NCI-H748 treated with DMSO at 0.1 percent for 48 hours (cell line): ENCODE data around the gene S100A10.

Source experiments
- DNase-seq: peaks from one replicate; lab custom pipeline; 2025; lab: John Stamatoyannopoulos, UW

The S100A10 gene

GRCh38 chr1:151993734-151994496, at the start of gene S100A10:
Gene S100A10, minus strand, starts transcription at chr1:151993859. Its CDS starts 7,629 bp downstream, at chr1:151986230.
- DNase-seq: peak; percentile 50

DNA sequence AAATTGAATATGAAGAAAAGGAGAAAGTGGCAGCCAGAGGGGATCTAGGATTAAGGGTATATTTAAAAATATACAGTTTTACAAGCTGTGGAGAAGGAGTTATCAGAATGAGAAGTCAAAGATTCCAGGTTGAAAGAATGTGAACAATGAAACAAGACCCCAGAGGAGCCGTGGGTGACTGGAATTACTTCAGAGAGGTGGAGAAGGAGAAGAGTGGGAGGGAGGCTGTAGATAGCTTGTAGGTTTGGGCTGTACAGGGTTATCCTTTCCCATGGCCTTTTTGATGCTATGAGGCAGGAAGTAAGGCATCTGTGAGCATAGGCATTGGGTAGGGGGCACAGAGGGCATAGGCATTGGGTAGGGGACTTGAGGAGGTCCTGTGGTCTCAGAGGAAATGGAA, 48.4 kb upstream of the S100A10 start:
- no peak for DNase-seq

- DNase-seq: no peak
These were observed 46.2 kb upstream of the S100A10 start for GRCh38 chr1:152039886-152040285.

GRCh38 chr1:152039461-152039860, 45.8 kb upstream of the S100A10 start:
- DNase-seq: no peak

GRCh38 chr1:152038871-152039270, 45.2 kb upstream of the S100A10 start:
- no peak for DNase-seq

DNA sequence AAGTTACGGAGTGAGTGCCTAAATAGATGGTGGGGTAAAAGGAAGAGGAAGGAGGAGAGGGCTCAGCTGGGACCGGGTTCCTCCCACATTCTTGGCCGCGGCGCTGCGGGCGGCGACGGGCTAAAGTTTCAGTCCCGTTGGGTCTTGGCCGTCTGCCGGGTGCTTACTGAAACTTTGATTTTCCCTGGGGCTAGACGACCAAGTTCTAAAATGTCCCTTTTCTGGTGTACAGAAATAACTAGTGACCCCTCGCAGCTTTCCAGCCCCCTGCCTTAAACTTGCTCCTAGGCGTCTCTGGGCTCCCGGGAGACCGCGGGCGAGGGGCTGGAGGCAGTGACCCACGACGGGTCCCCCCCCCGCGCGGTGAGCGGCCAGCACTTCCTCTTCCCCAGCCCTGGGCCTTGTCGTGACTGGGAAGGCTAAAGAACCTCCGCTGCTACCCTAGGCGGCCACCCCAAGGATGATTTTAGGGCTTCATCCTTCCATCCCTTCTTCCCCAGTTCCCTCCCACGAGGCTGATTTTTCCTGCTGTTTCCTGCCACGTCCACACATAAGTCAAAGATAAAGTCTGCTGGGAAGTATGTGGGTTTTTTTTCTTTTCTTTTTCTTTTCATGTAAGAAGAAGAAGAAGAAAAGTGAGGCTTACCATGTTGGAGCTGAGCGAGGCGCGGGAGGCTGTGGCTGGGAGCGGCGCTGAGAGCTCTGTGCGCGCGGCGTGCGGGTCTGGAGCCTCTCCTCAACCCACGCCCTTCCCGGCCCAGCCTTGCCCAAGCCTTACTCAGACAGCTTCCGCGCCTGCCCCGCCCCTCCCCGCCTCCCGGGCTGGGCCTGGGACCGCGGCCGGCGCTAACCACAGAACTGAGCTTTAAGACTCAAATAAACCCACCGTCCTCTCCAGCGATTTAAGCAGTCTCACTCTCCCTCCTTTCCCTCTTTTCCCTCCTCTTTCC, 42.9 kb upstream of the S100A10 start, which contains the start of gene S100A11:
Gene S100A11 (minus strand): TSS at position 738 of the 950 bp plus-strand sequence. CDS start 89 bp downstream, at position 649.
- DNase-seq: no peak

- no peak for DNase-seq
These were observed 42.0 kb upstream of the S100A10 start for GRCh38 chr1:152035539-152036266.

DNA sequence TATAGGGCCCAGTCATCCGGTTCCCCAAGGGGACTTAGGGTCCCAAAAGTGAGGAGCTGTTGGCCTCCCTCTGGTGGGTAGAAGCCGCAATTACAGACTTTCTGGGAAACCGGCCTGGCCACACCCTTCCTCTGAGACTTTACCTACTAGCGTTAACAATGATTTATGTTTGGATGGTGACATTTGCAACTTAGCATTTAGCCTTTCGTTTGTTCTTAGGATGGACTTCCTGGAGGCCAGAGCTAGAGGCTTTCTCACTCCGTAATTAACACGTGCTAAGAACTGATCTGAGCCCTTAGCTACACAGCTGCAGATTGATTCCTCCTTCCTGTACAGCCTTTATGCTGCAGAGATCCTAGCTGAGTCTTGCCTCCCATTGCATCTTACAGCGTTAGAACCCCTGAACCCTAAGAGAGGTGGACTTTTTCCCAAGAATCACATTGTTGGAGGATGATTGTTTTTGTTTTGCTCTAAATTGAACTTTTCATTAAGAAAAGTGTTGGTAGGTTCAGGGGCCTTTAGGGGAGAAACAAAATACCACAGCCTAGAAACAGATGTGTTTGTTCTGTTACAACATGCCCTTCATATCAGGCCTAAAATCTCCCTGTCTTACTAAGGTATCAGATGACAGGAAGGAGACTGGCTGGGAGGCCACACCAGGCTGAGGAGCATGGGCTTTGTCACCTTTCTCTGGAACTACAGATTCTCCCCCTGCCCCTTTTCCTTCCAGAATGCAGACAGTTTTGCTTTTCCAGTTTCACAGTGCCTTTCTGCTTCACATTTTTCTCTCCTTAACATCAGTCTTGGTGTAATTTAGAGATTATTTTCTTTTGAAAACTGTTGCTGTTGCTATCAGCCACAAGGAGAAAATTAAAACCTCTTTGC, 41.2 kb upstream of the S100A10 start:
- DNase-seq: peak; percentile 53

DNA sequence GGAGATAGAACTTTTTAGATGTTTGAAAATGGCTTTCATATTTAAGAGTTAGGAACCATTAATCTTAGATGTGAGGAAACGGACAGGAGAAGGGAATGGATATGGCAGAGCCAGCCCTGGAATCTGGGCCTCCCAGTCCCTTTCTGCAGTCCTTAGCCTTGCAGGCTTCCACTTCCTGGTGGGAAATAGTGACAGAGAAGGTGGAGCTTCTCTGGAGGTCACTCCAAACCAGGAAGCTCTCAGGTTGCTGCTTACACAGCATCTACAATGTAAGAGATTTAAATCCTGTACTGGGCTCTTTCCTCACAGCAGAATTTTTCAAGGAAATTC, 40.6 kb upstream of the S100A10 start:
- DNase-seq: no peak

- DNase-seq: no peak
These were observed 36.2 kb upstream of the S100A10 start for GRCh38 chr1:152029929-152030211.

GRCh38 chr1:152029144-152029928, 35.7 kb upstream of the S100A10 start:
- DNase-seq: no peak

- no peak for DNase-seq
These were observed 33.2 kb upstream of the S100A10 start for GRCh38 chr1:152026895-152027294.

- no peak for DNase-seq
These were observed 30.6 kb upstream of the S100A10 start for GRCh38 chr1:152024223-152024622.

- no peak for DNase-seq
These were observed 29.6 kb upstream of the S100A10 start for GRCh38 chr1:152023221-152023620.

GRCh38 chr1:152022474-152022873, 28.8 kb upstream of the S100A10 start:
- DNase-seq: no peak

DNA sequence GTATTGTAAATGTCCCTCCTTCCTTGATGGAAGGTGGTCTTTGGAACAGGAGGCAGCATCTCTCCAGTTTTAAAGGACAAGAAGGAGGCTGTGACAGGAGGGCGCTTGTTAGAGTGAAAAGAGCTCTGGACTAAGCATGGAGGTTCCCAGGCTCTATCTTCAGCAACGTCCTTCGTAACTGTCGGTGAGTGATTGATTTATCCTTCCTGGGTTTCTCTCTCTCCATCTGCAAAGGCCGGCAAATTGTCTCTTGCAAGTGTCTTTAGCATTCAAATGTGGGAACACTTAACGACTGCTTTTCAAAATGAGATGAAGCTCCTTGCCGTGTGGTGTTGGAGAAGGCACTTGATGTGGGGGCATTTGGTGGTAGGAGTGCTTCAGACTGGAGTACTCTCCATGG, 27.9 kb upstream of the S100A10 start:
- DNase-seq: no peak

GRCh38 chr1:152020849-152021248, 27.2 kb upstream of the S100A10 start:
- DNase-seq: no peak

DNA sequence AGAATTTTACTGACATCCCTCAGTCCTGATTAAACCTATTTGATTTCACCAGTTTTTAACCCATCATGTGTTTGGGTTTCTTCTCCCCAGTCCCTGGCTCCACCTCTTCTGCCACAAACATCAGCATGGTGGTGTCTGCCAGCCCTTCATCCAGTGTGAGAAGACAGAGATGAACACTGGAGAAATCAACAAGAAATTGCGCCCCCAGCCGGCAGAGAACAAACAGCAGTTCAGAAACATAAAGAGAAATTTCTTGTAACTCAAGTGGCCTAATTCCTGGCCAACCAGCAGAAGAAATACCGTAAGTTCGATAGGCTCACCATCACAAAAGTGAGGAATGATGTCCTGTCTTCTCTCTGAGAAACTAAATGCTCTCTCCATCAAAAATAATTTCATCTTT, 24.9 kb upstream of the S100A10 start:
- no peak for DNase-seq

- DNase-seq: no peak
These were observed 22.1 kb upstream of the S100A10 start for GRCh38 chr1:152015766-152016165.

DNA sequence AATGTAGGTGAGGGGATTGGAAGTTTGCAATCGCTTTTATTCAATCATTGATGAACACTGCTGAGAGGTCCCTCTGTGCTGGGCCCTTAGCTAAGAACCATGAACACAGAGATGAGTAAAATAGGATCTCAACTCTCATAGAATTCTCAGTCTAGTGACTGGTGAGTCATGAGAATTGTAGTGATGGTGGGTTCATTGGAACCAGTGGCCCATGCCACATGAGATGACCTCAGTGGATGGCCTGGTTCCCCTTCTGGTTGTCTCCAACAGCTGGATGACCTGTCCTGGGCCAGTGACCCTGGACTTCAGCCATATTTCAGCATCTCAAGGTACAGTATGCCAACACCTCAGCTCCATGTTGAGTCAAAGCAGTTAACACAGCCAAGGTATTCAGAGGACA, 21.3 kb upstream of the S100A10 start:
- DNase-seq: no peak
